GM18499 (cell line): ENCODE results near the gene WDR87.
"Not testable (repeated sequence)": the region's sequence is repeated elsewhere in the genome, so short reads cannot be mapped to it uniquely, and the experiment has no call there.

ENCODE experiments used
- ATAC-seq: cut with Tn5 transposase; IDR thresholded peaks from one replicate; pipeline ENCODE4 v1.9.1; 2021; ENCODE audit warnings: moderate number of reproducible peaks; ENCODE audit not compliant: insufficient read depth, unreplicated experiment

Gene WDR87

GRCh38 chr19:37931881-37932655 lies 25.7 kb upstream of the WDR87 start:
- no peak for ATAC-seq

- ATAC-seq: no peak
Measured at GRCh38 chr19:37930416-37930815, 24.0 kb upstream of the WDR87 start.

GRCh38 chr19:37929355-37929923 lies 23.0 kb upstream of the WDR87 start:
- ATAC-seq: no peak

GRCh38 chr19:37928527-37929286 lies 22.3 kb upstream of the WDR87 start:
- ATAC-seq: peak; percentile 61

GRCh38 chr19:37926711-37927110 lies 20.3 kb upstream of the WDR87 start:
- ATAC-seq: no peak

- ATAC-seq: no peak
Measured at GRCh38 chr19:37926255-37926654, 19.9 kb upstream of the WDR87 start.

- no peak for ATAC-seq
Measured at GRCh38 chr19:37925212-37925611, 18.8 kb upstream of the WDR87 start.

GRCh38 chr19:37924573-37924972 lies 18.2 kb upstream of the WDR87 start:
- not testable (repeated sequence) for ATAC-seq

GRCh38 chr19:37920591-37921450 lies 14.4 kb upstream of the WDR87 start:
- no peak for ATAC-seq

GRCh38 chr19:37914908-37915307 lies 8.5 kb upstream of the WDR87 start:
- ATAC-seq: no peak

- ATAC-seq: no peak
Measured at GRCh38 chr19:37909661-37910199, 3.3 kb upstream of the WDR87 start.

- no peak for ATAC-seq
Measured at GRCh38 chr19:37907735-37908455, 1.5 kb upstream of the WDR87 start.

GRCh38 chr19:37906869-37907734 lies 708 bp upstream of the WDR87 start, which contains the start of gene SIPA1L3:
Gene SIPA1L3, plus strand, starts transcription at chr19:37907208. Its CDS starts 174,358 bp downstream, at chr19:38081566.
- peak; percentile 49 for ATAC-seq

- no peak for ATAC-seq
Measured at GRCh38 chr19:37903096-37903495, 3.3 kb downstream of the WDR87 start.

- no peak for ATAC-seq
Measured at GRCh38 chr19:37902668-37903067, 3.7 kb downstream of the WDR87 start.

- ATAC-seq: no peak
Measured at GRCh38 chr19:37899966-37900365, 6.4 kb downstream of the WDR87 start.

GRCh38 chr19:37899453-37899852 lies 6.9 kb downstream of the WDR87 start:
- ATAC-seq: no peak

- ATAC-seq: no peak
Measured at GRCh38 chr19:37896180-37896579, 10.2 kb downstream of the WDR87 start.
